T-cell (primary cell): Measurements from ENCODE around the gene YRDC. TPM values are rescaled to one million over a fixed set of nuclear protein-coding genes. Genes with fewer than 3 reads are reported as not detected.

Experiments
- ATAC-seq, 4 experiments: fragments of 200-7000 bp in 3 of 4; fragments of 150-1000 bp in 1 of 4; cut with Tn5 transposase; replicated peaks in 1 of 4; 1 replicate in 3 of 4; 2 replicates in 1 of 4; pipeline ENCODE4 v1.10.0; 2021; ENCODE audit warnings: moderate library complexity in 3 of 4, mild to moderate bottlenecking in 2 of 4, moderate number of reproducible peaks in 1 of 4
- CTCF ChIA-PET, 2 donors: fragments of 300-600 bp; sonication (Branson Sonifier 250); formaldehyde crosslinking; loops; one replicate each; lab custom pipeline; 2022; ENCODE audit warnings: antibody characterized with exemption in 2 of 2; lab: Charles Lee
- POLR2A ChIA-PET, 2 donors: fragments of 300-600 bp; sonication (Branson Sonifier 250); formaldehyde crosslinking; loops; one replicate each; lab custom pipeline; 2022; ENCODE audit warnings: antibody characterized with exemption in 2 of 2; lab: Charles Lee
- DNase-seq, 35 experiments: peaks; one replicate each; pipeline versions ENCODE4 v3.0.0 to v3.0.0-alpha.2; 2013 to 2023
- H3K27ac ChIP-seq: one replicate; pipeline ENCODE4 v1.5.1; 2013; ENCODE audit warnings: low read length
- H3K27me3 ChIP-seq, 2 experiments: replicated peaks in 1 of 2; 1 replicate in 1 of 2; 2 replicates in 1 of 2; pipeline versions ENCODE4 v1.6.1 to v1.7.0; 2013; ENCODE audit warnings: low read length in 1 of 2, mixed read lengths in 1 of 2; ENCODE audit not compliant: control insufficient read depth in 2 of 2, insufficient read depth in 2 of 2; ENCODE audit errors: extremely low read depth in 1 of 2
- H3K36me3 ChIP-seq, 2 donors: 1 replicate in 1 of 2; 2 replicates in 1 of 2; pipeline versions ENCODE4 v1.6.1 to v1.7.0; 2013; ENCODE audit warnings: low read length in 1 of 2; ENCODE audit not compliant: control insufficient read depth in 2 of 2, insufficient read depth in 1 of 2; ENCODE audit errors: extremely low read depth in 1 of 2
- H3K4me1 ChIP-seq, 2 experiments: 1 replicate in 1 of 2; 2 replicates in 1 of 2; pipeline versions ENCODE4 v1.6.1 to v1.7.0; 2013; ENCODE audit warnings: low read length in 2 of 2, mixed read lengths in 1 of 2; ENCODE audit not compliant: insufficient read depth in 2 of 2, control insufficient read depth in 1 of 2; ENCODE audit errors: extremely low read depth in 1 of 2
- H3K4me3 ChIP-seq, 2 donors: 1 replicate in 1 of 2; 2 replicates in 1 of 2; pipeline versions ENCODE4 v1.5.1 to v1.7.0; 2013; ENCODE audit warnings: mild to moderate bottlenecking in 2 of 2, low read length in 1 of 2, moderate library complexity in 1 of 2; ENCODE audit not compliant: control insufficient read depth in 1 of 2; ENCODE audit errors: extremely low read depth in 1 of 2
- H3K9me3 ChIP-seq: 2 replicates; pipeline ENCODE4 v1.7.0; 2013
- H3K27ac Mint-ChIP-seq, 2 donors: one replicate each; pipeline ENCODE4 v1.8.0; 2020 to 2021; ENCODE audit warnings: mild to moderate bottlenecking in 2 of 2, mixed read lengths in 2 of 2
- H3K27me3 Mint-ChIP-seq, 2 donors: one replicate each; pipeline ENCODE4 v1.8.0; 2021 to 2022; ENCODE audit warnings: mixed read lengths in 2 of 2
- H3K36me3 Mint-ChIP-seq: one replicate; pipeline ENCODE4 v1.8.0; 2021; ENCODE audit warnings: mixed read lengths
- H3K4me1 Mint-ChIP-seq, 3 donors: one replicate each; pipeline ENCODE4 v1.8.0; 2020 to 2022; ENCODE audit warnings: mixed read lengths in 3 of 3, mild to moderate bottlenecking in 1 of 3
- H3K4me3 Mint-ChIP-seq, 3 donors: one replicate each; pipeline ENCODE4 v1.8.0; 2020 to 2022; ENCODE audit warnings: mild to moderate bottlenecking in 3 of 3, mixed read lengths in 3 of 3, moderate library complexity in 3 of 3
- H3K9me3 Mint-ChIP-seq, 3 donors: one replicate each; pipeline ENCODE4 v1.8.0; 2020 to 2022; ENCODE audit warnings: mixed read lengths in 3 of 3
- WGBS: methylation state at CpG from one replicate; pipeline ENCODE4 v1.1.5; 2013; ENCODE audit warnings: missing lambda C conversion rate; ENCODE audit not compliant: insufficient coverage; 5-methylcytosine and 5-hydroxymethylcytosine counted together
- total RNA-seq, 35 experiments: library from RNA in 6 of 35; stranded (reverse) in 6 of 35; fragments of 120-200 nt in 1 of 35; gene quantifications; one replicate each; pipeline versions ENCODE4 v1.2.1 to v1.2.4 and lab custom pipeline; 2013 to 2026

YRDC gene, protein sequence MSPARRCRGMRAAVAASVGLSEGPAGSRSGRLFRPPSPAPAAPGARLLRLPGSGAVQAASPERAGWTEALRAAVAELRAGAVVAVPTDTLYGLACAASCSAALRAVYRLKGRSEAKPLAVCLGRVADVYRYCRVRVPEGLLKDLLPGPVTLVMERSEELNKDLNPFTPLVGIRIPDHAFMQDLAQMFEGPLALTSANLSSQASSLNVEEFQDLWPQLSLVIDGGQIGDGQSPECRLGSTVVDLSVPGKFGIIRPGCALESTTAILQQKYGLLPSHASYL
- total RNA-seq (10 to 100 TPM; 16.0 to 28.2 (median 18.4) TPM), total RNA-seq (lab: John Stamatoyannopoulos, UW) (15.2 to 216 (median 40.2) reads per million in 29 experiments)
- 15.4 TPM for total RNA-seq (2013)

DNA sequence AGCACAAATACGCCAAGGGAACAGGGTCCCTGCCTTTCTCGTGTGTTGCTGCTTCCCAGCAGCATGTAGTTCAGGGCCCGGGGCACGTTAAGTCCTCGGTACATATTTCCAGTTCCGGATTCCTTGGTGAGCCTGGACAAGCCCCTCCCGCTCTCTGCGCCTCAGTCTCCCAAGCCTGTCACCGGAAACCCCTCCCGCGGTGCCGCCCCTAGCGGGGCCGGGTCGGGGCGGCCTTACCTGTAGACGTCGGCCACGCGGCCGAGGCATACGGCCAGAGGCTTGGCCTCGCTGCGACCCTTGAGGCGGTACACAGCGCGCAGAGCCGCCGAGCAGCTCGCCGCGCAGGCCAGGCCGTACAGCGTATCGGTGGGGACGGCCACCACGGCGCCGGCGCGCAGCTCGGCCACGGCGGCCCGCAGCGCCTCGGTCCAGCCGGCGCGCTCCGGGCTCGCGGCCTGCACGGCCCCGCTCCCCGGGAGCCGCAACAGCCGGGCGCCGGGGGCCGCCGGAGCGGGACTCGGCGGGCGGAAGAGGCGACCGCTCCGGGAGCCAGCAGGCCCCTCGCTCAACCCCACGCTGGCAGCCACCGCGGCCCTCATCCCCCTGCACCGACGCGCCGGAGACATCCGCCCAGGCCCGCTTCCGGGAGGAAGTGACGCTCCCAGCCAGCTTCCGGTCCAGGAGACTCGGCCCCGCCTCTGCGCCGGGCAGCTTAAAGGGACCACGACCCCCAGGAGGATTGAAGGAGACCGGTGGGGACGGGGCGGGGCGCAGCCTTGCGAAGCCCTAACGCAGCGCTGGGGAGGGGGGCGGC lies at the start of gene YRDC, which contains the start of gene C1orf122:
Gene YRDC, minus strand, starts transcription at position 654 of the 814 bp plus-strand sequence. Its CDS starts 28 bp downstream, at position 626.
Gene C1orf122, plus strand, starts transcription at position 236 of the 814 bp plus-strand sequence. CDS start 615 bp downstream, outside the sequence.
- H3K4me1 ChIP-seq: peaks cover 3 to 33% of the 10 kb centered on the region in 2 experiments
- Mint-ChIP-seq H3K27me3 (no peaks in the 10 kb centered on the region), H3K4me3 (peak within 1 kb of the TSS; percentile 85 to 96 (median 90)), H3K4me1 (peaks cover 39 to 46% (median 42%) of the 10 kb centered on the region in 3 donors), H3K9me3 (no peaks in the 10 kb centered on the region), H3K36me3 (peaks cover 20% of the 10 kb centered on the region), H3K27ac (peak within 1 kb of the TSS; percentile 94 to 96)
- peak; percentile 81 to 94 (median 89) for DNase-seq
- POLR2A ChIA-PET: interaction anchor here (0.6 to 1.0 kb wide), 2 partner anchors 52 to 290 kb away, joined by 6 to 10 read pairs; partner anchors contain the start of gene MTF1 (in 1 of the 2)
- under 1% methylated on average over 94 of the region's 95 CpGs for WGBS
- ATAC-seq: peak; percentile 94 to 95 (median 94)
- peak within 1 kb of the TSS; percentile 82 to 96 for H3K4me3 ChIP-seq
- H3K27ac ChIP-seq: peak within 1 kb of the TSS; percentile 76
- CTCF ChIA-PET: interaction anchor here in 1 of 2 donors (0.6 to 2.2 kb wide), 2 partner anchors 52 to 214 kb away, joined by 5 to 19 read pairs; partner anchors contain the start of gene MTF1
- H3K9me3 ChIP-seq: no peaks in the 10 kb centered on the region
- H3K27me3 ChIP-seq: no peaks in the 10 kb centered on the region
- H3K36me3 ChIP-seq: peaks cover 14 to 42% of the 10 kb centered on the region in 2 donors

DNA sequence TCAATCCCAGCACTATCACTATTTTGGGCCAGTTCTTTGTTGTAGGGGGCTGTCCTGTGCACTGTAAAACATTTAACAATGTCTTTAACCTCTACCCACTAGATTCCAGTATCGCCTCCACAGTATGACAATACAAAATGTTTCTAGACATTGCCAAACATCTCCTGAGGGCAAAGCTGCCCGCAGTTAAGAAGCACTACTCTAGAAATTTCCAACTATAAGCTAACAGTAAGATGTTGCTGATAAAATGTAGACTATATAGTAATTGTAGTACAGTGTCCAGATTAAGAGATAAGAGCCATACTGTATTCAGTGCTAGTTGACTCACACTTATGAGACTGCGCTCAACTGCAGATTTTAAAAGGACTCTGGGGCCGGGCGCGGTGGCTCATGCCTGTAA lies 46.4 kb upstream of the YRDC start:
- Mint-ChIP-seq H3K27ac (no peak overlapping the region), H3K4me3 (no peak overlapping the region), H3K27me3 (no peaks in the 10 kb centered on the region), H3K9me3 (no peaks in the 10 kb centered on the region), H3K4me1 (peaks cover 34 to 52% (median 48%) of the 10 kb centered on the region in 3 donors), H3K36me3 (peaks cover 27% of the 10 kb centered on the region)
- no peaks in the 10 kb centered on the region for H3K9me3 ChIP-seq
- H3K27me3 ChIP-seq: no peaks in the 10 kb centered on the region
- H3K27ac ChIP-seq: no peak overlapping the region
- H3K4me1 ChIP-seq: peaks cover 18 to 29% of the 10 kb centered on the region in 2 experiments
- ATAC-seq (no peak), DNase-seq (no peak)
- H3K36me3 ChIP-seq: peaks cover 5 to 30% of the 10 kb centered on the region in 2 donors
- no peak overlapping the region for H3K4me3 ChIP-seq
- ChIA-PET POLR2A (no interaction called here), CTCF (no interaction called here)
- 100% methylated on average over 1 of the region's 6 CpGs for WGBS

DNA sequence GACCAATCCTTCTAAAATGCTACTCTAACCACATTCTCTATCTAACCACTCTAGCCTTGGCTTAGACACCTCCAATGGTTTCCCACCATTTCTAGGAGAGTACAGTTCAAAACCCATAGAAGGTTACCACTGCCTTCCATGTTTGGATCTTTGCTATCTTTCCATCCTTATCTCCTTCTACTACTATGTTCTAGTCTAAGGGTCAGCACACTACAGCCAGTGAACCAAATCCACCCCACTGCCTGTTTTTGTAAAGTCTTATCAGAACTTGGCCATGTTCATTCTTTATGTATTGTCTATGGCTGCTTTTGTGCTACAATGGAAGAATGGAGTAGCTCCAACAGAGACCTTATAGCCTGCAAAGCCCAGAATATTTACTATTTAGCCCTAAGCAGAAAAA lies 45.1 kb upstream of the YRDC start:
- Mint-ChIP-seq H3K27ac (peak overlapping the region; percentile 10 to 35), H3K4me3 (peak overlapping the region in 1 of 3 donors; percentile 26), H3K27me3 (no peaks in the 10 kb centered on the region), H3K36me3 (peaks cover 31% of the 10 kb centered on the region), H3K9me3 (no peaks in the 10 kb centered on the region), H3K4me1 (peaks cover 24 to 54% (median 51%) of the 10 kb centered on the region in 3 donors)
- Histone ChIP-seq H3K27me3 (no peaks in the 10 kb centered on the region), H3K9me3 (no peaks in the 10 kb centered on the region), H3K27ac (no peak overlapping the region), H3K36me3 (peaks cover 5 to 33% of the 10 kb centered on the region in 2 donors), H3K4me1 (peaks cover 8 to 22% of the 10 kb centered on the region in 2 experiments), H3K4me3 (no peak overlapping the region)
- POLR2A ChIA-PET: no interaction called here
- ATAC-seq: no peak
- no peak for DNase-seq
- CTCF ChIA-PET: interaction anchor here in 1 of 2 donors (0.5 to 0.8 kb wide), 2 partner anchors 10 to 1373 kb away, joined by 4 read pairs; no protein-coding TSS in a partner anchor

DNA sequence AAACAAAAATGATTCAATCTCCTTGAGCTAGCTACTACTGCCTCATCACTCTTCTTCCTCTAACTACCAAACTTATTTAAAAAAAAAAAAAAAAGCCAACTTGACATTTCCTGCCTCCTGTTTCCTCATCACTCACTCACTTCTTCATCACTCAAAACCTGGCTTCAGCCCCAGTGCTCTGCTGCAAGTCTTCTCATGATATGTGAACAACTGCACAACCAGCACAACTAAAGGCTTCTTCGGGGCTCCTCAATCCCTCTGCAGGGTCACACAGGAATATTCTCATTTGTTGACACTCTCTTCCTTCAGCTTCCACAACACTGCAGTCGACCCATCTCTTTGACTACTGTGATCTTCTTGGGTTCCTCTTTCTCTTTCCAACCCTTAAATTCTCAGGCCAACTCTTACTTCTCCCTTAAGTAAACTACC lies 43.8 kb upstream of the YRDC start:
- H3K4me1 ChIP-seq: peaks cover 6 to 25% of the 10 kb centered on the region in 2 experiments
- H3K4me1 Mint-ChIP-seq: peaks cover 22 to 50% (median 48%) of the 10 kb centered on the region in 3 donors
- H3K4me3 Mint-ChIP-seq: no peak overlapping the region
- 58% methylated on average over 2 of the region's 2 CpGs for WGBS
- ChIA-PET POLR2A (interaction anchor here (0.5 to 0.6 kb wide), 4 partner anchors 16 to 1108 kb away, joined by 4 to 6 read pairs (median 4); no protein-coding TSS in a partner anchor), CTCF (interaction anchor here in 1 of 2 donors (1.3 kb wide), 1 partner anchor 16 kb away, joined by 4 read pairs; no protein-coding TSS in a partner anchor)
- H3K4me3 ChIP-seq: no peak overlapping the region
- DNase-seq: peak in 1 of 35 experiments; percentile 10
- no peaks in the 10 kb centered on the region for H3K9me3 ChIP-seq
- peaks cover 1 to 29% of the 10 kb centered on the region in 2 donors for H3K36me3 ChIP-seq
- peak in 2 of 4 experiments; percentile 27 to 29 for ATAC-seq
- no peaks in the 10 kb centered on the region for H3K27me3 ChIP-seq
- no peaks in the 10 kb centered on the region for H3K9me3 Mint-ChIP-seq
- peaks cover 26% of the 10 kb centered on the region for H3K36me3 Mint-ChIP-seq
- H3K27ac ChIP-seq: no peak overlapping the region
- no peaks in the 10 kb centered on the region for H3K27me3 Mint-ChIP-seq
- no peak overlapping the region for H3K27ac Mint-ChIP-seq

DNA sequence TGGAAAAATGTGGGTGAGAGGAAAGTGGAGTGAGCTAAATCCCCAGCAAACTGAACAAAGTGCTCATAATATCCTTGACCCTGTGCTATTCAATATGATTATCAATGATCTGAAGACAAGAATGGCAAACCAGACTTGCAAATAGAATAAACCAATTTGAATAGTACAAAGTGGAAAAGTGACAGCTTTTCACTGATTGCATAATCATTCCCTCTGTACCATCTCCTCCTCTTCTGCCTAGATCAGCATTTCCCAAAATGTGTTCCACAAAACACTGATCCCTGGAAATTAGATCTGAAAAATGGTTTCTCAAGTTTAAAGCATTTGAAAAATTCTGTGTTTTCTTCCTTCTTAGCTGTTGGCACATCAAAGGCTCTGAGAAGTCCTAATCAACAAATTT lies 43.3 kb upstream of the YRDC start:
- DNase-seq: no peak
- no peak for ATAC-seq
- H3K27me3 ChIP-seq: no peaks in the 10 kb centered on the region
- no peak overlapping the region for H3K4me3 ChIP-seq
- H3K27me3 Mint-ChIP-seq: no peaks in the 10 kb centered on the region
- no peaks in the 10 kb centered on the region for H3K9me3 ChIP-seq
- H3K36me3 ChIP-seq: peaks cover 0 to 27% of the 10 kb centered on the region in 2 donors
- H3K27ac ChIP-seq: peak overlapping the region; percentile 10
- H3K4me3 Mint-ChIP-seq: no peak overlapping the region
- H3K27ac Mint-ChIP-seq: no peak overlapping the region
- H3K36me3 Mint-ChIP-seq: peaks cover 25% of the 10 kb centered on the region
- H3K4me1 Mint-ChIP-seq: peaks cover 28 to 53% (median 50%) of the 10 kb centered on the region in 3 donors
- ChIA-PET POLR2A (interaction anchor here (0.5 to 0.6 kb wide), 5 partner anchors 15 to 1109 kb away, joined by 4 to 6 read pairs (median 4); no protein-coding TSS in a partner anchor), CTCF (interaction anchor here (1.1 to 1.8 kb wide), 3 partner anchors 8 to 16 kb away, joined by 4 read pairs; partner anchors contain the start of gene MTF1 (in 1 of the 2))
- H3K4me1 ChIP-seq: peaks cover 6 to 26% of the 10 kb centered on the region in 2 experiments
- H3K9me3 Mint-ChIP-seq: no peaks in the 10 kb centered on the region
